ENCODE data around the gene PFKFB1. TPM values are rescaled to one million over a fixed set of nuclear protein-coding genes. Genes with fewer than 3 reads are reported as not detected.

PFKFB1 gene
- total and polyA plus RNA-seq, 2 of the 13 experiments (the other 11 are each of a cell fraction or from before 2014, with no cell fraction given), result 1.5 to 2.9 TPM

DNA sequence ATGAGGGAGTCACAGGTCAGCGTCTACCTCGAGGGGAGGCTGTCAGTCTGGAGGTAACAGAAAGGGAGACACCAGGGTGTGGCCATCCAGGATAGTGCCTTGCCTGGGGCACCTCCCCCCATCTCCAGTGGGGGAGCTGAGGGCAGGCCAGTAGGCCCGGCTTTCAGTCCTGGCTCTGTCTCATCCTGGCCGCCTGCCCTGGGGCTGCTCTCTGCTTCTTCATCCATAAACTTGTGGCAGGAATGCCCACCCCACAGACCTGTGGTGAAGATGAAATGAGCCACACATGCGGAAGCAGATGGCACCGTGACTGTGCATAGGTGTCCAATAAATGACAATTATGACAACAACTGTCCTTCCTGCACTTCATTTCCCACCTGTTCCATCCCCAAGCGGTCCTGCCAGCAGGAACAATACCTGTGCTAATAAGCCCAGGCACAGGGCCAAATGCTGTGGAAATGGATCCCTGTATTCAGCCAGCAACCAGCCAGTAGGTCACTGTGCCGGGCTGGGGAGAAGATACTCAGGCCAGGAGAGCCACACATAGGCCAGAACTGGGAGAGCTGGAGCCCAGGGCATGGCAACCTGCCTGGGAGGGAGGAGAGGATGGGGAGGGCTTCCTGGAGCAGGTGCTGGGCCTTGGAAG is 43.1 kb downstream of the PFKFB1 start (continued):
- TF ChIP-seq RFX5 (IDR thresholded peaks at IDR 0.05; ENCODE audit: low read depth, low read length), result no peak
- TF ChIP-seq ZNF891 (CRISPR knock-in tag; IDR thresholded peaks at IDR 0.05), result no peak

DNA sequence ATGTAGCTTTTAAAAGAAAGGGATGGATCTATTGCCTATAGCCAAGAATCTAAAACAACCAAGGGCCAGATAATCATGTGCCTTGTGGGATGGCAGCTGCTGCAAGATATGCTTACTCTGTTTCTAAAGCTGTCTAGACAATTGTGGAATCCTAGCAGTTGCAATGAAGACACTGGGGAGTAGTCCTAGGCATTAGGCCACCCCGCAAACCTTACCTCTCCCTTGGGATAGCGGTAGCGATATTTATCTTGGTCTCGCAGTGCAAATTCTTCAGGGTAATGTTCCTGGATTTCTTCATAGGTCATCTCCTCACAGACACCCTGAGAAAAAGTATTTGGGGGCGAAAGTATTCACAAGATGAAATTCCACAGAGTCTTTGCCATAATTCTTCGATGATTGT is 48.8 kb downstream of the PFKFB1 start:
- intact Hi-C loops (cut with micrococcal nuclease; ENCODE audit: unreplicated experiment) (no loop called here), in situ Hi-C loops (cut with HindIII; ENCODE audit: extremely low pct_ligation_motif_present, low pct_unique_long_range_greater_than_20kb) (no loop called here)
- no peak overlapping the region for H2AFZ ChIP-seq (ENCODE audit: low read length)
- WGBS (ENCODE audit: low lambda C conversion rate), result 100% methylated on average over 5 of the region's 6 CpGs
- no peak overlapping the region for H3K4me3 ChIP-seq (replicated peaks in 1 of 3; ENCODE audit: insufficient read depth in 1 of 3, low read depth in 2 of 3, low read length in 3 of 3)
- H3K36me3 ChIP-seq (replicated peaks in 1 of 2; ENCODE audit: control insufficient read depth in 1 of 2, insufficient read depth in 2 of 2, low read length in 2 of 2), result no peaks in the 10 kb centered on the region
- H3K4me2 ChIP-seq (ENCODE audit: low read depth, low read length), result no peak overlapping the region
- no peaks in the 10 kb centered on the region for H3K27me3 ChIP-seq (ENCODE audit: control insufficient read depth in 1 of 2, insufficient read depth in 2 of 2, low read length in 2 of 2)
- TF ChIP-seq FOSL2 (CRISPR knock-in tag; IDR thresholded peaks at IDR 0.05) (no peak), SETDB1 (CRISPR knock-in tag; IDR thresholded peaks at IDR 0.05; ENCODE audit: borderline replicate concordance) (no peak), STAG1 (CRISPR knock-in tag; IDR thresholded peaks at IDR 0.05) (no peak), PCBP2 (optimal IDR thresholded peaks at IDR 0.05; ENCODE audit: low read depth, low read length, poor library complexity, severe bottlenecking) (no peak), ZNF749 (CRISPR knock-in tag; IDR thresholded peaks at IDR 0.05; ENCODE audit: borderline replicate concordance) (no peak), MAFF (IDR thresholded peaks at IDR 0.05; ENCODE audit: low read depth, low read length) (no peak), PHB2 (IDR thresholded peaks at IDR 0.05; ENCODE audit: partially characterized antibody) (no peak), ZNF136 (CRISPR knock-in tag; IDR thresholded peaks at IDR 0.05; ENCODE audit: low read depth) (no peak), TBL1XR1 (IDR thresholded peaks at IDR 0.05; ENCODE audit: borderline replicate concordance, low read length, partially characterized antibody) (no peak), NCOA1 (CRISPR knock-in tag; IDR thresholded peaks at IDR 0.05) (no peak), ZBTB38 (CRISPR knock-in tag; IDR thresholded peaks at IDR 0.05) (no peak), MEIS1 (CRISPR knock-in tag; IDR thresholded peaks at IDR 0.05; ENCODE audit: borderline replicate concordance) (no peak)
- TF ChIP-seq, protein P1, sequence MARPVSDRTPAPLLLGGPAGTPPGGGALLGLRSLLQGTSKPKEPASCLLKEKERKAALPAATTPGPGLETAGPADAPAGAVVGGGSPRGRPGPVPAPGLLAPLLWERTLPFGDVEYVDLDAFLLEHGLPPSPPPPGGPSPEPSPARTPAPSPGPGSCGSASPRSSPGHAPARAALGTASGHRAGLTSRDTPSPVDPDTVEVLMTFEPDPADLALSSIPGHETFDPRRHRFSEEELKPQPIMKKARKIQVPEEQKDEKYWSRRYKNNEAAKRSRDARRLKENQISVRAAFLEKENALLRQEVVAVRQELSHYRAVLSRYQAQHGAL (CRISPR knock-in tag; IDR thresholded peaks at IDR 0.05; ENCODE audit: not compliant biosample characterization), result no peak
- TF ChIP-seq, protein P2, sequence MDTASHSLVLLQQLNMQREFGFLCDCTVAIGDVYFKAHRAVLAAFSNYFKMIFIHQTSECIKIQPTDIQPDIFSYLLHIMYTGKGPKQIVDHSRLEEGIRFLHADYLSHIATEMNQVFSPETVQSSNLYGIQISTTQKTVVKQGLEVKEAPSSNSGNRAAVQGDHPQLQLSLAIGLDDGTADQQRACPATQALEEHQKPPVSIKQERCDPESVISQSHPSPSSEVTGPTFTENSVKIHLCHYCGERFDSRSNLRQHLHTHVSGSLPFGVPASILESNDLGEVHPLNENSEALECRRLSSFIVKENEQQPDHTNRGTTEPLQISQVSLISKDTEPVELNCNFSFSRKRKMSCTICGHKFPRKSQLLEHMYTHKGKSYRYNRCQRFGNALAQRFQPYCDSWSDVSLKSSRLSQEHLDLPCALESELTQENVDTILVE (CRISPR knock-in tag; IDR thresholded peaks at IDR 0.05), result no peak
- TF ChIP-seq, protein P3, sequence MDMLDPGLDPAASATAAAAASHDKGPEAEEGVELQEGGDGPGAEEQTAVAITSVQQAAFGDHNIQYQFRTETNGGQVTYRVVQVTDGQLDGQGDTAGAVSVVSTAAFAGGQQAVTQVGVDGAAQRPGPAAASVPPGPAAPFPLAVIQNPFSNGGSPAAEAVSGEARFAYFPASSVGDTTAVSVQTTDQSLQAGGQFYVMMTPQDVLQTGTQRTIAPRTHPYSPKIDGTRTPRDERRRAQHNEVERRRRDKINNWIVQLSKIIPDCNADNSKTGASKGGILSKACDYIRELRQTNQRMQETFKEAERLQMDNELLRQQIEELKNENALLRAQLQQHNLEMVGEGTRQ (IDR thresholded peaks at IDR 0.05; ENCODE audit: low read depth, low read length), result no peak
- TF ChIP-seq, protein P3 (CRISPR knock-in tag; IDR thresholded peaks at IDR 0.05; ENCODE audit: borderline replicate concordance), result no peak
- TF ChIP-seq, protein P4, sequence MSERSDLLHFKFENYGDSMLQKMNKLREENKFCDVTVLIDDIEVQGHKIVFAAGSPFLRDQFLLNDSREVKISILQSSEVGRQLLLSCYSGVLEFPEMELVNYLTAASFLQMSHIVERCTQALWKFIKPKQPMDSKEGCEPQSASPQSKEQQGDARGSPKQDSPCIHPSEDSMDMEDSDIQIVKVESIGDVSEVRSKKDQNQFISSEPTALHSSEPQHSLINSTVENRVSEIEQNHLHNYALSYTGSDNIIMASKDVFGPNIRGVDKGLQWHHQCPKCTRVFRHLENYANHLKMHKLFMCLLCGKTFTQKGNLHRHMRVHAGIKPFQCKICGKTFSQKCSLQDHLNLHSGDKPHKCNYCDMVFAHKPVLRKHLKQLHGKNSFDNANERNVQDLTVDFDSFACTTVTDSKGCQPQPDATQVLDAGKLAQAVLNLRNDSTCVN (CRISPR knock-in tag; IDR thresholded peaks at IDR 0.05; ENCODE audit: borderline replicate concordance), result no peak
- BruUV-seq (replicated peaks), result no TSS peak
- H3K4me1 ChIP-seq (ENCODE audit: insufficient read depth, low read length), result no peaks in the 10 kb centered on the region
- H3K79me2 ChIP-seq (ENCODE audit: insufficient read depth, low read length), result no peaks in the 10 kb centered on the region
- no peak overlapping the region for H3K27ac ChIP-seq (ENCODE audit: extremely low read length, insufficient read depth, low read length)
- FAIRE-seq, result no peak
- no peaks in the 10 kb centered on the region for H3K9me3 ChIP-seq (ENCODE audit: low read length)
- POLR2A ChIA-PET, result no interaction called here
- ATAC-seq, result no peak
- H3K9ac ChIP-seq (ENCODE audit: insufficient read depth, low read depth, low read length), result no peak overlapping the region
- CTCF ChIA-PET (ENCODE audit: low intra/inter-chr PET ratio, low total read pairs), result no interaction called here
- no peaks in the 10 kb centered on the region for H4K20me1 ChIP-seq (ENCODE audit: insufficient read depth, low read length)
- no peak for DNase-seq (ENCODE audit: low spot score)

All from HepG2 (cell line).